Measurements from ENCODE around the gene WNT5A.

Gene WNT5A

GRCh38 chr3:55454611-55455010 is 32.5 kb downstream of the WNT5A start:
- Histone ChIP-seq H3K9me3 (ENCODE audit: control insufficient read depth, insufficient read depth, low read length) (no peaks in the 10 kb centered on the region), H3K4me1 (ENCODE audit: control insufficient read depth, insufficient read depth, low read length) (no peaks in the 10 kb centered on the region), H3K9ac (ENCODE audit: low read depth, low read length) (no peak overlapping the region), H3K4me3 (ENCODE audit: low read depth, low read length) (no peak overlapping the region), H3K36me3 (ENCODE audit: control insufficient read depth, insufficient read depth, low read length) (no peaks in the 10 kb centered on the region), H3K27me3 (ENCODE audit: control insufficient read depth, insufficient read depth, low read length) (no peaks in the 10 kb centered on the region)

GRCh38 chr3:55453886-55454496 is 33.1 kb downstream of the WNT5A start:
- no peak overlapping the region for H3K4me3 ChIP-seq (ENCODE audit: low read depth, low read length)
- H3K9ac ChIP-seq (ENCODE audit: low read depth, low read length), result no peak overlapping the region
- no peaks in the 10 kb centered on the region for H3K9me3 ChIP-seq (ENCODE audit: control insufficient read depth, insufficient read depth, low read length)
- H3K36me3 ChIP-seq (ENCODE audit: control insufficient read depth, insufficient read depth, low read length), result no peaks in the 10 kb centered on the region
- no peaks in the 10 kb centered on the region for H3K4me1 ChIP-seq (ENCODE audit: control insufficient read depth, insufficient read depth, low read length)
- H3K27me3 ChIP-seq (ENCODE audit: control insufficient read depth, insufficient read depth, low read length), result no peaks in the 10 kb centered on the region

- Histone ChIP-seq H3K4me1 (ENCODE audit: control insufficient read depth, insufficient read depth, low read length) (no peaks in the 10 kb centered on the region), H3K36me3 (ENCODE audit: control insufficient read depth, insufficient read depth, low read length) (no peaks in the 10 kb centered on the region), H3K9ac (ENCODE audit: low read depth, low read length) (no peak overlapping the region), H3K9me3 (ENCODE audit: control insufficient read depth, insufficient read depth, low read length) (no peaks in the 10 kb centered on the region), H3K4me3 (ENCODE audit: low read depth, low read length) (no peak overlapping the region), H3K27me3 (ENCODE audit: control insufficient read depth, insufficient read depth, low read length) (no peaks in the 10 kb centered on the region)
Measured at GRCh38 chr3:55452886-55453285, 34.2 kb downstream of the WNT5A start.

- Histone ChIP-seq H3K4me1 (ENCODE audit: control insufficient read depth, insufficient read depth, low read length) (no peaks in the 10 kb centered on the region), H3K4me3 (ENCODE audit: low read depth, low read length) (no peak overlapping the region), H3K9me3 (ENCODE audit: control insufficient read depth, insufficient read depth, low read length) (no peaks in the 10 kb centered on the region), H3K36me3 (ENCODE audit: control insufficient read depth, insufficient read depth, low read length) (no peaks in the 10 kb centered on the region), H3K9ac (ENCODE audit: low read depth, low read length) (no peak overlapping the region), H3K27me3 (ENCODE audit: control insufficient read depth, insufficient read depth, low read length) (no peaks in the 10 kb centered on the region)
Measured at GRCh38 chr3:55449527-55449926, 37.6 kb downstream of the WNT5A start.

- no peak overlapping the region for H3K9ac ChIP-seq (ENCODE audit: low read depth, low read length)
- H3K9me3 ChIP-seq (ENCODE audit: control insufficient read depth, insufficient read depth, low read length), result no peaks in the 10 kb centered on the region
- no peaks in the 10 kb centered on the region for H3K36me3 ChIP-seq (ENCODE audit: control insufficient read depth, insufficient read depth, low read length)
- no peaks in the 10 kb centered on the region for H3K27me3 ChIP-seq (ENCODE audit: control insufficient read depth, insufficient read depth, low read length)
- no peaks in the 10 kb centered on the region for H3K4me1 ChIP-seq (ENCODE audit: control insufficient read depth, insufficient read depth, low read length)
- H3K4me3 ChIP-seq (ENCODE audit: low read depth, low read length), result no peak overlapping the region
Measured at GRCh38 chr3:55446850-55447249, 40.3 kb downstream of the WNT5A start.

GRCh38 chr3:55445551-55445950 is 41.6 kb downstream of the WNT5A start:
- H3K4me3 ChIP-seq (ENCODE audit: low read depth, low read length), result no peak overlapping the region
- no peaks in the 10 kb centered on the region for H3K27me3 ChIP-seq (ENCODE audit: control insufficient read depth, insufficient read depth, low read length)
- no peaks in the 10 kb centered on the region for H3K9me3 ChIP-seq (ENCODE audit: control insufficient read depth, insufficient read depth, low read length)
- no peaks in the 10 kb centered on the region for H3K36me3 ChIP-seq (ENCODE audit: control insufficient read depth, insufficient read depth, low read length)
- no peak overlapping the region for H3K9ac ChIP-seq (ENCODE audit: low read depth, low read length)
- no peaks in the 10 kb centered on the region for H3K4me1 ChIP-seq (ENCODE audit: control insufficient read depth, insufficient read depth, low read length)

GRCh38 chr3:55443346-55443745 is 43.8 kb downstream of the WNT5A start:
- Histone ChIP-seq H3K36me3 (ENCODE audit: control insufficient read depth, insufficient read depth, low read length) (no peaks in the 10 kb centered on the region), H3K9me3 (ENCODE audit: control insufficient read depth, insufficient read depth, low read length) (no peaks in the 10 kb centered on the region), H3K27me3 (ENCODE audit: control insufficient read depth, insufficient read depth, low read length) (no peaks in the 10 kb centered on the region), H3K9ac (ENCODE audit: low read depth, low read length) (no peak overlapping the region), H3K4me3 (ENCODE audit: low read depth, low read length) (no peak overlapping the region), H3K4me1 (ENCODE audit: control insufficient read depth, insufficient read depth, low read length) (no peaks in the 10 kb centered on the region)

GRCh38 chr3:55442861-55443260 is 44.2 kb downstream of the WNT5A start:
- Histone ChIP-seq H3K36me3 (ENCODE audit: control insufficient read depth, insufficient read depth, low read length) (no peaks in the 10 kb centered on the region), H3K4me1 (ENCODE audit: control insufficient read depth, insufficient read depth, low read length) (no peaks in the 10 kb centered on the region), H3K9ac (ENCODE audit: low read depth, low read length) (no peak overlapping the region), H3K9me3 (ENCODE audit: control insufficient read depth, insufficient read depth, low read length) (no peaks in the 10 kb centered on the region), H3K4me3 (ENCODE audit: low read depth, low read length) (no peak overlapping the region), H3K27me3 (ENCODE audit: control insufficient read depth, insufficient read depth, low read length) (no peaks in the 10 kb centered on the region)

GRCh38 chr3:55441499-55441898 is 45.6 kb downstream of the WNT5A start:
- H3K9ac ChIP-seq (ENCODE audit: low read depth, low read length), result no peak overlapping the region
- H3K4me1 ChIP-seq (ENCODE audit: control insufficient read depth, insufficient read depth, low read length), result no peaks in the 10 kb centered on the region
- no peaks in the 10 kb centered on the region for H3K9me3 ChIP-seq (ENCODE audit: control insufficient read depth, insufficient read depth, low read length)
- no peak overlapping the region for H3K4me3 ChIP-seq (ENCODE audit: low read depth, low read length)
- no peaks in the 10 kb centered on the region for H3K27me3 ChIP-seq (ENCODE audit: control insufficient read depth, insufficient read depth, low read length)
- no peaks in the 10 kb centered on the region for H3K36me3 ChIP-seq (ENCODE audit: control insufficient read depth, insufficient read depth, low read length)

GRCh38 chr3:55440104-55440708 is 46.9 kb downstream of the WNT5A start:
- Histone ChIP-seq H3K9me3 (ENCODE audit: control insufficient read depth, insufficient read depth, low read length) (no peaks in the 10 kb centered on the region), H3K36me3 (ENCODE audit: control insufficient read depth, insufficient read depth, low read length) (no peaks in the 10 kb centered on the region), H3K4me1 (ENCODE audit: control insufficient read depth, insufficient read depth, low read length) (no peaks in the 10 kb centered on the region), H3K27me3 (ENCODE audit: control insufficient read depth, insufficient read depth, low read length) (no peaks in the 10 kb centered on the region), H3K4me3 (ENCODE audit: low read depth, low read length) (no peak overlapping the region), H3K9ac (ENCODE audit: low read depth, low read length) (no peak overlapping the region)

GRCh38 chr3:55439657-55440056 is 47.4 kb downstream of the WNT5A start:
- no peak overlapping the region for H3K4me3 ChIP-seq (ENCODE audit: low read depth, low read length)
- H3K9ac ChIP-seq (ENCODE audit: low read depth, low read length), result no peak overlapping the region
- H3K4me1 ChIP-seq (ENCODE audit: control insufficient read depth, insufficient read depth, low read length), result no peaks in the 10 kb centered on the region
- no peaks in the 10 kb centered on the region for H3K36me3 ChIP-seq (ENCODE audit: control insufficient read depth, insufficient read depth, low read length)
- H3K27me3 ChIP-seq (ENCODE audit: control insufficient read depth, insufficient read depth, low read length), result no peaks in the 10 kb centered on the region
- H3K9me3 ChIP-seq (ENCODE audit: control insufficient read depth, insufficient read depth, low read length), result no peaks in the 10 kb centered on the region

GRCh38 chr3:55436644-55437043 is 50.5 kb downstream of the WNT5A start:
- Histone ChIP-seq H3K4me1 (ENCODE audit: control insufficient read depth, insufficient read depth, low read length) (no peaks in the 10 kb centered on the region), H3K36me3 (ENCODE audit: control insufficient read depth, insufficient read depth, low read length) (no peaks in the 10 kb centered on the region), H3K9me3 (ENCODE audit: control insufficient read depth, insufficient read depth, low read length) (no peaks in the 10 kb centered on the region), H3K9ac (ENCODE audit: low read depth, low read length) (no peak overlapping the region), H3K4me3 (ENCODE audit: low read depth, low read length) (no peak overlapping the region), H3K27me3 (ENCODE audit: control insufficient read depth, insufficient read depth, low read length) (no peaks in the 10 kb centered on the region)
